NCI-H1048 (cell line): ENCODE results near the gene CDC42.
A peak's percentile ranks its signal among the peaks of the same experiment; 100 is the strongest.
"Not testable (repeated sequence)": the region's sequence is repeated elsewhere in the genome, so short reads cannot be mapped to it uniquely, and the experiment has no call there.

ENCODE experiments used
- DNase-seq: peaks from one replicate; lab custom pipeline; 2025; lab: John Stamatoyannopoulos, UW

The CDC42 gene

DNA sequence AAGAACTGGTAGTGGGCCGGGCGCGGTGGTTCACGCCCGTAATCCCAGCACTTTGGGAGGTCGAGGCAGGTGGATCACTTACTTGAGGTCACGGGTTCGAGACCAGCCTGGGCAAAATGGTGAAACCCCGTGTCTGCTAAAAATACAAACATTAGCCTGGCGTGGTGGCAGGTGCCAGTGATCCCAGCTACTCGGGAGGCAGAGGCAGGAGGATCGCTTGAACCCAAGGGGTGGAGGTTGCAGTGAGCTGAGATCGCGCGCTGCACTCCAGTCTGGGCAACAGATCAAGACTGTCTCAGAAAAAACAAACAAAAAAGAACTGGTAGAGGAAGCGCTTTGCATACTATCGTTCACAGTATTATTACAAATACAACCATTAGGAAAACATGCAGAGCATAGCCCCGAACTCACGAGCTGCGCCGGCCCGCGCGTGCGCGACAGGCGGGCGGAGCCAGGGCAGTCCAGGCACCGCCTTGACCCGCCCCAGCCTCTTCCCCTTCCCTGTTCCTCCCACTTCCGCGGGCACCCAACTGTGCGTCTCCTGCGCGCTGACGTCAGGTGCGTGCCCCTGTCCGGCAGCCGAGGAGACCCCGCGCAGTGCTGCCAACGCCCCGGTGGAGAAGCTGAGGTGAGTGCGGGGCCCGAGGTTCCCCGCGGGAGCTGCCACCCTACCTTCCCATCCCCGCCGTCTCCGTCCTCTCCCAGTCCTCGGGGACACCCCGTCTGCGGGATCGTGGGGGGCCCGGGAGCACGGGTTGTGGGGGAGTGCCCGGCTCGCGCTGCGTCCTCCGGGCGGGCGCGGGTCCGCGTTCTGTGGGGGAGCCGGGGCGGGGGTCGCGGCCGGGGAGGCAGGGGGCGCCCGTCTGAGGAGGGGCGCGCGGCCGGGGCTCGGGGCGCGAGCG, at the start of gene CDC42:
CDC42 (plus strand) TSS at position 595 of the 902 bp plus-strand sequence. CDS start 25,770 bp downstream, outside the sequence.
- DNase-seq = peak; percentile 88

DNA sequence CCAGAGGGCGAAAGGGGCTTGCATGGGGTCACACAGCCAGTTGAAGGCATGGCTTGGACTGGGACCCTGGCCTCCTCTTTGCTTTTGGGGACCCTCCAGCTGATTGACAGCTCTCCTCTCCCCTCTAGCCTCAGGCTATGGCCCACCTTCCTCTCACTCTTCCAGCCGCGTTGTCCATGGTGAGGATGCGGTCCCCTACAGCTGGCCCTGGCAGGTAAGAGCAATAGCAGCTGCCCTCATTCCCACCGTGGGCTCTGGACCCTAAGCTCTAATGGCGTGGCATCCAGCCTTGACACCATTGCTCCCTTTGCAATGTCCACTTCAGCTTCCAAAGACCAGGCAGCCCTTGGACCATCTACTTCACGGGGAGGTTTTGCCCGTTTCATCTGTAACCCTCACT, 49.6 kb upstream of the CDC42 start:
- not testable (repeated sequence) for DNase-seq

- not testable (repeated sequence) for DNase-seq
Measured at GRCh38 chr1:22003959-22004358, 48.5 kb upstream of the CDC42 start.

DNA sequence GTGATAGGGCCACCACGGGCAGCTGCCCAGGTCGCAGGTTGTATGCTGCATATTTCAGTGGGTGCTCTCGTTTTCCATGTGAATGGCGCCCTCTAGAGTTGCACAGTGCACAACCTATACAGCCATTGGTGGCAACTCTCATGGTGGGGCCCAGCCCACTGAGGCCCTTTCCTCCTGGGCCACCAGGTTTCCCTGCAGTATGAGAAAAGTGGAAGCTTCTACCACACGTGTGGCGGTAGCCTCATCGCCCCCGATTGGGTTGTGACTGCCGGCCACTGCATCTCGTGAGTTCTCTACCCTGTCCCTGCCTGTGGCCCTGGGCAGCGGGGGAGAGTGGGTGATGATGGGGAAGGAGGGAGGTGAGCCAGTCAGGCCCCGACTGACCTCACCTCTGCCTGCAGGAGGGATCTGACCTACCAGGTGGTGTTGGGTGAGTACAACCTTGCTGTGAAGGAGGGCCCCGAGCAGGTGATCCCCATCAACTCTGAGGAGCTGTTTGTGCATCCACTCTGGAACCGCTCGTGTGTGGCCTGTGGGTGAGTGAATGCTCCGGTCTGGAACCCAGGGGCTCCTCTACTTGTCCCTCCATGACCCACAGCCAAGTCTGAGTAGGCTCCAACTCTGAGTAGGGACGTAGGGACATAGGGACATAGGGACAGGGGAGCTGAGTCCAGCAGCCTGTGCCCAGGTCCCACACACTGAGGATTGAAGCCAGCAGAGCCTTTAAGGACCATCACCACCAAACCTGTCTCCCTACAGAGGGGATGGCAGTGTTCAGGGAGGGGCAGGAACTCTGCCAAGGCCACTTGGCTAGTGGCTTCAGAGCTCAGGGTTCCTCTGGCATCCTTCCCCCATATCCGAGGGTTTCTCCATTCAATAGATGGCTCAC, 47.0 kb upstream of the CDC42 start:
- DNase-seq = not testable (repeated sequence)

GRCh38 chr1:22006736-22007135, 45.8 kb upstream of the CDC42 start:
- DNase-seq = not testable (repeated sequence)

DNA sequence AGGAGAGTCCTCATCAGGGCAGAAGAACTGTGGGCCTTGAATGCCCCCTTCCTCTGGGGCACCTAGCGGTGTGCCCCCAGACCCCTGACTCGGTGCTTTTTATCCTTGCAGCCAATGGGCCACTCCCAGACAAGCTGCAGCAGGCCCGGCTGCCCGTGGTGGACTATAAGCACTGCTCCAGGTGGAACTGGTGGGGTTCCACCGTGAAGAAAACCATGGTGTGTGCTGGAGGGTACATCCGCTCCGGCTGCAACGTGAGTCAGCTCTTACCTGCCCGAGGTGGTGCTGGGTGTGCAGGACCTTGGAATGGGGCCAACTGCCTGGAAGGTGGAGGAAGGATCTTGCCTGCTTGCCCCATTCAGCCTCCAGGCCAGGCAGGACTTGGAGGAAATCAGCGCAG, 45.2 kb upstream of the CDC42 start:
- not testable (repeated sequence) for DNase-seq

- not testable (repeated sequence) for DNase-seq
Measured at GRCh38 chr1:22009566-22009965, 42.9 kb upstream of the CDC42 start.

GRCh38 chr1:22012752-22013151, 39.8 kb upstream of the CDC42 start:
- not testable (repeated sequence) for DNase-seq

- DNase-seq = not testable (repeated sequence)
Measured at GRCh38 chr1:22014575-22015206, 37.8 kb upstream of the CDC42 start.

DNA sequence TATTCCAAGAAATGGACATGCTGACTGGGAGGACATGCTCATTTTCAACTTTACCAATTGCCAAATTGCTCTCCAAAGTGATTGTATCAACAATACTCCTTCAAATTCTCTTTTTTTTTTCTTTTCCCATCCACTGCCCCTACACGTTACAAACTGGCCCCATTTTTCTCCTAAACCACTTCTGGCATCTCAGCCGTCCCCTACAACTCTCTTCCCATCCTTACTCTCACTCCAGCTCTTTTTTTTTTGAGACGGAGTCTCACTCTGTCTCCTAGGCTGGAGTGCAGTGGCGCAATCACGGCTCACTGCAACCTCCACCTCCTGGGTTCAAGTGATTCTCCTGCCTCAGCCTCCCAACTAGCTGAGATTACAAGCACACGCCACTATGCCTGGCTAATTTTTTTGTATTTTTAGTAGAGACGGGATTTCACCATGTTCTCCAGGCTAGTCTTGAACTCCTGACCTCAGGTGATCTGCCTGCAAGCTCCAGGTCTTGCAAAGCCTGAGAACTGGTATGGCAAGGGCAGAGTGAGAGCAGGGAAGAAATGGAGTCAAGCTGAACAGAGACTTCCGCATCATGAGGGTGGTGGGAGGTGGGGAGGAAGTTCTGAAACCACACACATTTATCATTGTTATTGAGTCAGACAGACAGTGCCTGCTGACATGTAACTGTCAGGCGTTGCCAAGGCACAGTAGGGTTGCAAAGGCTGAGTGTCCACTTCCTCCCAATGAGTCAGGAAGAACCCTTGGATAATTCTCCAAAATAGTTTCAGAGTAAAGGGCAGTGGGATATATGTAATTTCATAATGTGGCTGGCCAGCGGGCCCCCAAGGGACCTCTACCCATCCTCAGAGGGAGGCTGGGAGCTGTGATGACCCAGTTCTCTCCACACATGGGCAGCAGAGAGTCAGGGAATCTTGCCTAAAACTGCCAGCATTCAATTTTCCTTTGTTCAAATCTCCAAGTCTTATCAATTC, 33.6 kb upstream of the CDC42 start:
- DNase-seq = no peak

GRCh38 chr1:22021061-22021460, 31.4 kb upstream of the CDC42 start:
- DNase-seq = no peak

DNA sequence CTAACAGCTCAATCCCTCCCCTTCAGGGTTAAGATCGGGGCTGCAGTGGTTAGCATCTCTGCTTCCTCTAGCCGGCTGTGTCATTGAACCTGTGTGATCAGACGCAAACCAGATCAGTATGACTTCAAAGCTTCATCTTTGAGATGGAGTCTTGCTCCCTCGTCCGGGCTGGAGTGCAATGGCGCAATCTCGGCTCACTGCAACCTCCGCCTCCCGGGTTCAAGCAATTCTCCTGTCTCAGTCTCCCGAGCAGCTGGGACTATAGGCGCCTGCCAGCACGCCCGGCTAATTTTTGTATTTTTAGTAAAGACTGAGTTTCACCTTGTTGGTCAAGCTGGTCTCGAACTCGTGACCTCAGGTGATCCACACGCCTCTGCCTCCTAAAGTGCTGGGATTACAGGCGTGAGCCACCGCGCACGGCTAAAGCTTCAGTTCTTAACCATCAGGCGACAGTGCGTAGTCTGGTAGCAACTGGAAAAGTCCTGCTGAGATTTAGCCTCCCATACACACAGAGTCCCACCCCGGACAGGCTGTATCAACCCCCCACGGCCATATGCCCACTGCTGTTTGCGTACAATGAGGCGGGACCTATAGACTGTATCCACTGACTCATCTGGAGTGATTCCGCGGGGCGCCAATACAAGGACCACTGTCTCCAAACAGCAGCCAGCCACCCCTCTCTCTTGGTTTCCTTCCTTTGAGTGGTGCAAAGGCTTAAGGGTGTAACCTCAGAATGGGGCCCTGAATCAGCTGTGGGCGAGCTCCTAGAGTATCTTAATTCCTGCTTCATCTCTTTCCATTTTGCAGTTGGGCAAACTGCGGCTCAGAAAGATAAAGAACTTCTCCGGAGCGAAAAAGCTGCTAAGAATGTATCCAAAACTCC, 27.8 kb upstream of the CDC42 start:
- no peak for DNase-seq

DNA sequence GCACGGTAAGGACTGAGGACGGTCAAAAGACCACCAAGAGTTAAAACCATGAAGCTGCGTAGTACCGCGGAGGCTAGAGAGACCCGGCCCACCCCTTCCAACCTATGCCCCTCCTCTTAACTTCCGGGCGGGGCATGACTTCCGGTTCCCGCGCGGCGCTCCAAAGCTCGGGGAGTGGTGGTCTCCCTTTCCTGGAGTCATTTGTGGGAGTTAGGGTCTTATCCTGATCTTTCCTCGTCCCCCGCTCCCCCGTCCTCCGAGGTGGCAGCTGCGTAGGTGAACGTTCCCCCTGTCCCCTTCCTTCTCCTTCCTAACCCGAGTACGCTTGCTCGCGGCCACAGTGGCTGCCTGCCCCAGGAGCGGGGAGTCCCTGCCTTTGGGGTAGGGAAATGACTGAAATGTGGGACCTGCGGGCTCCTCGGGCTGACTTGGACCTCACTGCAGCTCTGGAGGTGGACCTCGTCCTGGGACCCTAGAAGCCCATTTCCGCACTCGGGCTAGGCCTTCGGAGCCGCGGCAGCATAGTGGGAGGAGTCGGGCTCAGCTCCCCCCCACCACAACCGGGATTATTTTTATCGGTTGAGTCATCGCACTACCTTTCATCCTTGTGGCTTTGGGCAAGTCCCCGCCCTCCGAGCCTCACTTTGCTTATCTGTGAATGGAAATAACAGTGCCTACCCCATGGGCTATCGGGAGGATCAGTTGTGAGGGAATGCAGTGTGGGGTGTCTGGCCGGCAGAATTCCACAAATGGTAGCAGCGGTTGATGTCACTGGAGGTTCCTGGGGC, 26.9 kb upstream of the CDC42 start:
- DNase-seq = peak; percentile 60

DNA sequence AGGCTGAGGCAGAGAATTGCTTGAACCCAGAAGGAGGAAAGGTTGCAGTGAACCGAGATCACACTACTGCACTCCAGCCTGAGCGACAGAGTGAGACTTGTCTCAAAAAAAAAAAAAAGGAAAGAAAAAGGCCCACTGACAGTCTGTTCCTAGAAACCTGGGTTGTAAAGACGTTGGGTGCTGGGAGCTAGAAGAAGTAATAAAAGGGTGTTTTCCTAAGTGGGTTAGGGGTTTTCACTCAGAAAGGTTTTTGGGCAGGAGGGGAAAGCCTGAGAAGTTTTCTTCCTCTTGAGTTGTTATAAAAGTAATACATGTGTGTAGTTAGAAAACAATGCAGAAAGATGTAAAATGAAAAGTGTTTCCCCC, 25.6 kb upstream of the CDC42 start:
- DNase-seq = no peak

DNA sequence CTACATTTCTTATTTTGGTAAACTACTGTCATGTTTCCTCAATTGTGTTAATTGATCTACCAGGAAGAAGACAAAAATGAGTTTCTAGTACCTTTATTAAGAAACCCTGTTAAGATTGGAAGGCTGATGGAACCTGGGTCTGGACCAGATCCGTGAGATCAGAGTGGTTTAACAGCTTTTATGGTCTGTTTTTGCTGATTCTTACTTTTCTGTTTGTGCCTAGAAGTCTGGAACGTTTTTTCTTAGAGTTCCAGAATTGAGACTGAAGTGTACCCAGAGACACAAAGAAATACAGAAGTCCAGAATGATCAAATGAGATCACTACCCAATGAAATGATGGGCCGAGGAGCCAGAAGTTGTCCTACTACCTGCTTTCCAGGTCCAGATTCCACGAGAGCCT, 22.5 kb upstream of the CDC42 start:
- no peak for DNase-seq

DNA sequence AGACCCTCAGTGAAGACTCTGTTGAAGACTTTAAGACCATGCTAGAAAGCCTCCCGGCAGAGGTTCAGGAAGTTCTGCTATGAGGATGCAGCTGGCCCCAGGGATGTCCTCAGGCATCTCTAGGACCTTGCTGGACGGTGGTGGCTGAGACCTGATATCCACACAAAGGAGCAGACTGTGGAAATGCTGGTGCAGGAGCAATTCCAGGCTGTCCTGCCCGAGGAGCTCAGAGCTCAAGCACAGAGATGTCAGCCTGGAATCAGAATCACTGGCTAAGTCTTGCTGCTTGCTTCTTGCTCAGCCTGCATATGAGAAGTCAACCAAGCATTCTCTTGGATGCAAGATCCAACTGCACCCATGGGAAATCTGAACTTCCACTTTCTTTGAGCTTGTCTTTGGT, 22.0 kb upstream of the CDC42 start:
- DNase-seq = no peak

GRCh38 chr1:22031214-22031962, 21.1 kb upstream of the CDC42 start:
- DNase-seq = no peak

DNA sequence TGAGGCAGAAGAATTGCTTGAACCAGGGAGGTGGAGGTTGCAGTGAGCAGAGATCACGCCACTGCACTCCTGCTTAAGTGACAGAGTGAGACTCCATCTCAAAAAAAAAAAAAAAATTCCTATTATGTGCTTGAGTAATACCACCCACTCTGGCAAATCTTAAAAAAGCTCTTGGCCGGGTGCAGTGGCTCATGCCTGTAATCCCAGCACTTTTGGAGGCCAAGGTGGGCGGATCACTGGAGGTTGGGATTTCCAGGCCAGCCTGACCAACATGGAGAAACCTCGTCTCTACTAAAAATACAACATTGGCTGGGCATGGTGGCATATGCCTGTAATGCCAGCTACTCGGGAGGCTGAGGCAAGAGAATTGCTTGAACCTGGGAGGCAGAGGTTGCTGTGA, 17.7 kb upstream of the CDC42 start:
- DNase-seq = not testable (repeated sequence)

DNA sequence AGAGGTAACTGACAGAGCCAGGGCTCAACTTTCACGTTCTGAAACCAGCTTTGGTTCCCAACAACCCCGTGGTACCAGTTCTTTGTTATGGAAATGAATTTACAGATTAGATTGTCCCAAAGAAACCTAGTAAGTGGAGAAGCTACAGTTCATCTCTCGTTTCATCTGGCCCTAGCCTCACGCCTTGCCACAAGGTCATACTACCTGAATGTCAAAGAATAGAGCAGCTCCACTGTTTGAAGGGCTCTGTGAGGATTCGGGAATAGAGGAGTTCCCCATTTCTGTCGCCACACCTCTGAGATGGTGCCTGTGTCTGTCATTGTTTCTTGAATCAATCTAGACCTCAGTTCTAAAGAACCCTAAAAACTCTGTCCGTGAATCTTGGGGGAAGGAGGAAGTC, 15.0 kb upstream of the CDC42 start:
- DNase-seq = no peak
